SH-SY5Y (cell line): ENCODE measurements around the gene TRAF3.

Source experiments
- GATA2 ChIP-seq: IDR thresholded peaks from 2 replicates; pipeline ENCODE4 v1.6.1; 2011; ENCODE audit warnings: mild to moderate bottlenecking, low read depth, low read length
- GATA3 ChIP-seq: IDR thresholded peaks from 2 replicates; pipeline ENCODE4 v1.6.1; 2011; ENCODE audit warnings: low read depth, mild to moderate bottlenecking, low read length, moderate library complexity

TRAF3 gene

GRCh38 chr14:102883554-102883953, 106.3 kb downstream of the TRAF3 start:
- TF ChIP-seq GATA2, result no peak
- TF ChIP-seq GATA3, result no peak

GRCh38 chr14:102885737-102886447, 108.6 kb downstream of the TRAF3 start:
- no peak for TF ChIP-seq GATA2
- no peak for TF ChIP-seq GATA3

- TF ChIP-seq GATA2 (no peak), GATA3 (no peak)
Measured at GRCh38 chr14:102888748-102889147, 111.5 kb downstream of the TRAF3 start.

GRCh38 chr14:102889615-102890014, 112.4 kb downstream of the TRAF3 start:
- TF ChIP-seq GATA3, result no peak
- no peak for TF ChIP-seq GATA2

GRCh38 chr14:102891111-102891510, 113.9 kb downstream of the TRAF3 start:
- TF ChIP-seq GATA3 (no peak), GATA2 (no peak)

GRCh38 chr14:102891556-102891955, 114.3 kb downstream of the TRAF3 start:
- TF ChIP-seq GATA3 (no peak), GATA2 (no peak)

- TF ChIP-seq GATA3 (no peak), GATA2 (no peak)
Measured at GRCh38 chr14:102892651-102893050, 115.4 kb downstream of the TRAF3 start.

- TF ChIP-seq GATA2 (no peak), GATA3 (no peak)
Measured at GRCh38 chr14:102893452-102893851, 116.2 kb downstream of the TRAF3 start.

- no peak for TF ChIP-seq GATA2
- no peak for TF ChIP-seq GATA3
Measured at GRCh38 chr14:102897299-102898027, 120.2 kb downstream of the TRAF3 start.

GRCh38 chr14:102898298-102898697, 121.0 kb downstream of the TRAF3 start:
- TF ChIP-seq GATA3 (no peak), GATA2 (no peak)

- TF ChIP-seq GATA3 (no peak), GATA2 (no peak)
Measured at GRCh38 chr14:102898776-102899515, 121.7 kb downstream of the TRAF3 start.

- no peak for TF ChIP-seq GATA3
- no peak for TF ChIP-seq GATA2
Measured at GRCh38 chr14:102899516-102899900, 122.3 kb downstream of the TRAF3 start.

- TF ChIP-seq GATA2 (no peak), GATA3 (no peak)
Measured at GRCh38 chr14:102900631-102901571, 123.7 kb downstream of the TRAF3 start.
